HEK293T (cell line): ENCODE data around the gene MAN1B1.
A peak's percentile ranks its signal among the peaks of the same experiment; 100 is the strongest.
"Not testable (repeated sequence)": the region's sequence is repeated elsewhere in the genome, so short reads cannot be mapped to it uniquely, and the experiment has no call there.

Experiments
- CTCF ChIA-PET: fragments of 350-600 bp; formaldehyde crosslinking; extraction: SDS; loops from one replicate; lab custom pipeline; 2021; ENCODE audit warnings: antibody characterized with exemption, inconsistent platforms; lab: Yijun Ruan, JAX
- POLR2A ChIA-PET: fragments of 350-600 bp; formaldehyde crosslinking; extraction: SDS; loops from one replicate; lab custom pipeline; 2020; ENCODE audit warnings: antibody characterized with exemption, inconsistent platforms; lab: Yijun Ruan, JAX
- DNase-seq: peaks from one replicate; pipeline ENCODE4 v3.0.0; 2012; ENCODE audit warnings: mixed read lengths; ENCODE audit errors: extremely low spot score
- ARNT ChIP-seq: fragments of 450-650 bp; IDR thresholded peaks from 2 replicates; pipeline ENCODE4 v1.6.1; 2017; ENCODE audit warnings: mild to moderate bottlenecking
- BHLHE40 ChIP-seq: fragments of 450-650 bp; IDR thresholded peaks from 2 replicates; pipeline ENCODE4 v1.6.1; 2016; ENCODE audit warnings: mild to moderate bottlenecking, moderate library complexity, borderline replicate concordance
- CTBP1 ChIP-seq: fragments of 450-650 bp; IDR thresholded peaks from 2 replicates; pipeline ENCODE4 v1.6.1; 2016; ENCODE audit warnings: borderline replicate concordance
- ELF4 ChIP-seq: fragments of 450-650 bp; IDR thresholded peaks from 2 replicates; pipeline ENCODE4 v1.6.1; 2017; ENCODE audit warnings: antibody characterized with exemption
- FOXA1 ChIP-seq: fragments of 450-650 bp; IDR thresholded peaks from 2 replicates; pipeline ENCODE4 v1.6.1; 2016; ENCODE audit warnings: mild to moderate bottlenecking
- FOXK2 ChIP-seq: fragments of 450-650 bp; IDR thresholded peaks from 2 replicates; pipeline ENCODE4 v1.6.1; 2016; ENCODE audit warnings: mild to moderate bottlenecking
- FOXM1 ChIP-seq: fragments of 450-650 bp; IDR thresholded peaks from 2 replicates; pipeline ENCODE4 v1.6.1; 2017; ENCODE audit warnings: mild to moderate bottlenecking, borderline replicate concordance
- HDGF ChIP-seq: fragments of 450-650 bp; IDR thresholded peaks from 2 replicates; pipeline ENCODE4 v1.6.1; 2017; ENCODE audit warnings: antibody characterized with exemption, borderline replicate concordance
- L3MBTL2 ChIP-seq: fragments of 450-650 bp; conservative IDR thresholded peaks from 2 replicates; pipeline ENCODE4 v1.6.1; 2016; ENCODE audit warnings: mild to moderate bottlenecking
- LEF1 ChIP-seq: fragments of 450-650 bp; IDR thresholded peaks from 2 replicates; pipeline ENCODE4 v1.6.1; 2017; ENCODE audit warnings: mild to moderate bottlenecking, borderline replicate concordance
- NFRKB ChIP-seq: fragments of 450-650 bp; IDR thresholded peaks from 2 replicates; pipeline ENCODE4 v1.6.1; 2016; ENCODE audit warnings: mild to moderate bottlenecking, moderate library complexity
- PKNOX1 ChIP-seq: fragments of 450-650 bp; IDR thresholded peaks from 2 replicates; pipeline ENCODE4 v1.6.1; 2016
- SP1 ChIP-seq: fragments of 450-650 bp; IDR thresholded peaks from 2 replicates; pipeline ENCODE4 v1.6.1; 2017
- SUZ12 ChIP-seq: fragments of 450-650 bp; IDR thresholded peaks from 2 replicates; pipeline ENCODE4 v1.6.1; 2016; ENCODE audit warnings: mild to moderate bottlenecking
- TARDBP ChIP-seq: fragments of 450-650 bp; IDR thresholded peaks from 2 replicates; pipeline ENCODE4 v1.6.1; 2016
- ZNF384 ChIP-seq: fragments of 450-650 bp; IDR thresholded peaks from 2 replicates; pipeline ENCODE4 v1.6.1; 2016

MAN1B1 gene

GRCh38 chr9:137128862-137129455 is 42.2 kb downstream of the MAN1B1 start:
- TF ChIP-seq ZNF384 (no peak), CTBP1 (no peak), ARNT (no peak), NFRKB (no peak), FOXK2 (no peak), FOXM1 (no peak)
- DNase-seq, result no peak
- ChIA-PET POLR2A (interaction anchor here (0.8 to 3.0 kb wide), 36 partner anchors 10 to 423 kb away, joined by 3 to 57 read pairs (median 5); partner anchors contain the start of genes CYSRT1, EXD3, GRIN1 and LRRC26), CTCF (interaction anchor here (0.8 to 2.4 kb wide), 6 partner anchors 22 to 108 kb away, joined by 3 to 8 read pairs (median 3); no protein-coding TSS in a partner anchor)

GRCh38 chr9:137129456-137130175 is 42.8 kb downstream of the MAN1B1 start:
- peak; percentile 94 for DNase-seq
- ChIA-PET CTCF (interaction anchor here (0.7 to 2.4 kb wide), 7 partner anchors 21 to 182 kb away, joined by 3 to 8 read pairs (median 3); no protein-coding TSS in a partner anchor), POLR2A (interaction anchor here (0.7 to 3.0 kb wide), 42 partner anchors 10 to 423 kb away, joined by 3 to 57 read pairs (median 4); partner anchors contain the start of genes CYSRT1, EXD3, GRIN1 and LRRC26)
- TF ChIP-seq NFRKB (no peak), CTBP1 (peak; percentile 58; the same call in 1 of the 2 replicates), TARDBP (no peak), PKNOX1 (no peak), L3MBTL2 (peak; percentile 24), SP1 (no peak), ARNT (no peak), FOXA1 (no peak), LEF1 (no peak), ZNF384 (no peak), SUZ12 (no peak), FOXK2 (no peak), HDGF (0 out of 2 replicates have a peak, but pooled peaks have one; percentile 32), ELF4 (no peak), FOXM1 (no peak), BHLHE40 (no peak)

GRCh38 chr9:137130176-137130755 is 43.5 kb downstream of the MAN1B1 start:
- ChIA-PET POLR2A (interaction anchor here (0.7 to 3.0 kb wide), 40 partner anchors 10 to 422 kb away, joined by 3 to 57 read pairs (median 4); partner anchors contain the start of genes CYSRT1, EXD3, GRIN1 and LRRC26), CTCF (interaction anchor here (0.7 to 2.4 kb wide), 6 partner anchors 20 to 182 kb away, joined by 3 to 8 read pairs (median 4); partner anchors contain the start of gene NPDC1)
- DNase-seq, result no peak
- TF ChIP-seq CTBP1, result no peak
- TF ChIP-seq HDGF, result no peak
- TF ChIP-seq ARNT, result no peak
- TF ChIP-seq SP1, result no peak
- TF ChIP-seq L3MBTL2, result no peak
- no peak for TF ChIP-seq LEF1
- TF ChIP-seq BHLHE40, result no peak
- no peak for TF ChIP-seq ZNF384
- no peak for TF ChIP-seq PKNOX1
- TF ChIP-seq FOXA1, result no peak
- TF ChIP-seq TARDBP, result no peak
- no peak for TF ChIP-seq FOXK2

- ChIA-PET POLR2A (no interaction called here), CTCF (no interaction called here)
- no peak for DNase-seq
- no peak for TF ChIP-seq FOXA1
- 0 out of 2 replicates have a peak, but pooled peaks have one; percentile 47 for TF ChIP-seq ZNF384
Observed at GRCh38 chr9:137134191-137134590, 47.4 kb downstream of the MAN1B1 start.

- CTCF ChIA-PET, result interaction anchor here (0.6 kb wide), 2 partner anchors 119 to 147 kb away, joined by 3 to 7 read pairs; no protein-coding TSS in a partner anchor
- DNase-seq, POLR2A ChIA-PET: not testable (repeated sequence)
Observed at GRCh38 chr9:137135154-137135553, 48.4 kb downstream of the MAN1B1 start.

GRCh38 chr9:137136261-137136880 is 49.6 kb downstream of the MAN1B1 start:
- no peak for TF ChIP-seq LEF1
- TF ChIP-seq ZNF384, result no peak
- no peak for TF ChIP-seq ARNT
- TF ChIP-seq SUZ12, result no peak
- no peak for TF ChIP-seq HDGF
- 0 out of 2 replicates have a peak, but pooled peaks have one; percentile 8 for TF ChIP-seq PKNOX1
- no peak for TF ChIP-seq ELF4
- TF ChIP-seq CTBP1, result no peak
- ChIA-PET POLR2A (no interaction called here), CTCF (no interaction called here)
- DNase-seq, result no peak
